Measurements from ENCODE around the gene BANP.

DNA sequence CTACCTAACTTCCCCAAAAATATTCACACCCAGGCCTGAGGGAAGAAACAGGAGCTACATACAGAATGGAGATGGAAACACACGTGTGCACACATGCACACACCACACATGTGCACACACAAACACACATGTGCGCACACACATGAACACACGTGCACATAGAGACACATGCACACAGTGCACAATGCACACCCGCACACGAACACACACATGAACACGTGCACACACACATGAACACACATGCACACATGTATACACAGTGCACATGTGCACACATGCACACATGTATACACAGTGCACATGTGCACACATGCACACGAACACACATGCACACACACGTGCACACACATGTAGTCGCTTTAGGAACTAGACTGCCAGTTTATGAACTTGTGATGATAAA lies 33.7 kb upstream of the BANP start:
- TF ChIP-seq POLR2AphosphoS5 (IDR thresholded peaks at IDR 0.05; ENCODE audit: low read depth, low read length) = no peak
- TF ChIP-seq TAF1 (IDR thresholded peaks at IDR 0.05; ENCODE audit: low read depth, low read length) = no peak
- TF ChIP-seq POLR2A (IDR thresholded peaks at IDR 0.05; ENCODE audit: low read depth, low read length) = no peak
